Testis (tissue), 2 donors: ENCODE results near the gene NSUN5.

Source experiments
- CTCF ChIP-seq, 3 experiments: fragments of 450-650 bp in 2 of 3; fragments of 200-600 bp in 1 of 3; sonication (generic) in 1 of 3; IDR thresholded peaks; one replicate each; pipeline ENCODE4 v1.5.1; 2016 to 2019; ENCODE audit warnings: antibody characterized with exemption in 3 of 3, mild to moderate bottlenecking in 2 of 3, moderate library complexity in 1 of 3
- POLR2A ChIP-seq: fragments of 450-650 bp; IDR thresholded peaks from one replicate; pipeline ENCODE4 v1.6.1; 2017; ENCODE audit warnings: antibody characterized with exemption, mild to moderate bottlenecking, moderate library complexity

- TF ChIP-seq CTCF (IDR thresholded peaks at IDR 0.05): no peak
- TF ChIP-seq POLR2A: no peak
Observed at GRCh38 chr7:73308074-73308664, 457 bp downstream of the NSUN5 start.
